Ecto neural progenitor cell (in vitro differentiated cells): ENCODE results near the gene CIC.
"Not testable (repeated sequence)": the region's sequence is repeated elsewhere in the genome, so short reads cannot be mapped to it uniquely, and the experiment has no call there.

Experiments used
- DNase-seq: peaks from one replicate; pipeline ENCODE4 v3.0.0-alpha.2; 2018; ENCODE audit warnings: low spot score

The CIC gene

DNA sequence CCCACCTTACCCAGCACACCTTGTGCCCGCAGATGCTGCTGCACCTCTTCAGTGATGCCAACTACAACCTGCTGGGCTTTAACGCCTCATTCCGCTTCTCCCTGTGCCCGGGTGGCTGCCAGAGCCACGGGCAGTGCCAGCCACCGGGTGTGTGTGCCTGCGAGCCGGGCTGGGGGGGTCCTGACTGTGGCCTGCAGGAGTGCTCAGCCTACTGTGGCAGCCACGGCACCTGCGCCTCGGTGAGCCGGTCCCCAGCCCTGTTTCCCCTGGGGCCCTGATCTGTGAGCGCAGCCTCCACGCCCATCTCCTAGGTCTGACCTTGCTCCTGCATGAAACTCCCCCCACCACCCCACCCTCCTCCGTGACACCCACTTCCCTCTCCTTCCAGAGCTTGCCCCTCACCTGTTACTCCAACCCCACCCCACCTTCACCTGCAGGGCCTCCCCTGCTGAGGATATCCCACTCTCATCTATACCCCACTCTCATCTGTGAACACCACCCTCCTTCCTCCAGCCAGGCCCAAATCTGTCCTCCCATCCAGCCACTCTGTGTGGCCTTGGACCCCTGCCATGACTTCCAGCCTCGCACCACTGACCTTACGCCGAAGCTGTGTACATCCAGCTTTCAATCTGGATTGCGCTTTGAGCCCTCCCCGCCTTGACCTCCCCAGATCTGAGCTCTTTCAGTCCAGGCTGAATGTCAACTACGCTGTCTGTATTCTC lies 65.1 kb downstream of the CIC start:
- DNase-seq: no peak

- DNase-seq: no peak
Observed at GRCh38 chr19:42334697-42335373, 65.8 kb downstream of the CIC start.

DNA sequence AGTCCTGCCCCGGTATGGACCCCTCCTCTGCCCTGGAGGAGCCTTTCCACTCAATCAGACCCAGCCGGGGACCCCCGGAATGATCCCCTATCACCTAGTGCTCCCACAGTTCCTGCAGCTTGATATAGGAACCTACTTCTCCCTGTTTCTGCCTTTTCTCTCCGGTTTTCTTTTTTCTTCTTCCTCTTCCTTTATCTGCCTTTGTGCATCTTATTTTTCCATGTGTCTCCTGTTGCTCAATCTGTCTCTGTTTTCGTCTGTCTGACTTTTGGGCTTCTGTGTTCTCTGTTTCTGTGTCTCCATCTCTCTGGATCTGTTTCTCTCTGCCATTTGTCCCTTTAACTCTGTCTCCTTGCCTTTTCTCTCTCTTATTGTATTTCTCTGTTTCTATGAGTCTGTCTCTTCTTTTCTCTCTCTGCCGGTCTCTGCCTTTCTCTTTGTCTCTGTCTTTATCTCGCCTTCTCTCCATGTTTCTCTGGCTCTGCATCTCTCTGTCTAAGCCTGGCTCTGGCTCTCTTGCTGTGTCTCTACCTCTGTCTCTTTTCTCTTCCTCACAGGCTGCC lies 66.4 kb downstream of the CIC start:
- no peak for DNase-seq

DNA sequence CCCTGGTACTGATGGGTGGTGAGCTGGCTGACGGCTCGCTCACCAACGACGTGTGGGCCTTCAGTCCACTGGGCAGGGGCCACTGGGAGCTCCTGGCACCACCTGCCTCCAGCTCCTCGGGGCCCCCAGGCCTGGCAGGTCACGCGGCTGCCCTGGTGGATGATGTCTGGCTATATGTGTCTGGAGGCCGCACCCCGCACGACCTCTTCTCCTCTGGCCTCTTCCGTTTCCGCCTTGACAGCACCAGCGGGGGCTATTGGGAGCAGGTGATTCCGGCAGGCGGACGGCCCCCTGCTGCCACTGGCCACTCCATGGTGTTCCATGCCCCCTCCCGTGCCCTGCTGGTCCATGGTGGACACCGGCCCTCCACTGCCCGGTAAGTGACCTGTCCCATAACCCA lies 66.9 kb downstream of the CIC start:
- DNase-seq: no peak

DNA sequence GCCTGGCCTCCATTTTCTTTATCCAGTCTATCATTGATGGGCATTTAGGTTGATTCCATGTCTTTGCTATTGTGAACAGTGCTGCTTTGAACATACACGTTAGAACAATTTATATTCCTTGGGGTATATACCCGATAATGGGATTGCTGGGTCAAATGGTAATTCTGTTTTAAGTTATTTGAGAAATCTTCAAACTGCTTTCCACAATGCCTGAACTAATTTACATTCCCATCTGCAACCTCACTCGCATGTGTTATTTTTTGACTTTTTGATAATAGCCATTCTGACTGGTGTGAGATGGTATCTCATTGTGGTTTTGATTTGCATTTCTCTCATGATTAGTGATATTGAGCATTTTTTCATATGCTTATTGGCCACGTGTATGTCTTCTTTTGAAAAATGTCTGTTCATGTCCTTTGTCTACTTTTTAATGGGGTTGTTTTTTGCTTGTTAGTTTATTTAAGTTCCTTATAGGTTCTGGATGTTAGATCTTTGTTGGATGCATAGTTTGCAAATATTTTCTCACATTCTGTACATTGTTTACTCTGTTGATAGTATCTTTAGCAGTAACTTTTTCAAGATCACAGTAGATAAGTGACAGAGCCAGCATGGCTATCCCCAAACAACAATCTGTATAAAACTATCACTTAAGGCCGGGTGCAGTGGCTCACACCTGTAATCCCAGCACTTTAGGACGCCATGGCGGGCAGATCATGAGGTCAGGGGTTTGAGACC lies 70.2 kb downstream of the CIC start:
- not testable (repeated sequence) for DNase-seq

GRCh38 chr19:42339922-42340321 lies 70.9 kb downstream of the CIC start:
- DNase-seq: not testable (repeated sequence)

- no peak for DNase-seq
Observed at GRCh38 chr19:42343344-42344110, 74.5 kb downstream of the CIC start.

GRCh38 chr19:42344336-42344893 lies 75.4 kb downstream of the CIC start:
- DNase-seq: no peak
